ENCODE results near the gene CCNI.

The CCNI gene

DNA sequence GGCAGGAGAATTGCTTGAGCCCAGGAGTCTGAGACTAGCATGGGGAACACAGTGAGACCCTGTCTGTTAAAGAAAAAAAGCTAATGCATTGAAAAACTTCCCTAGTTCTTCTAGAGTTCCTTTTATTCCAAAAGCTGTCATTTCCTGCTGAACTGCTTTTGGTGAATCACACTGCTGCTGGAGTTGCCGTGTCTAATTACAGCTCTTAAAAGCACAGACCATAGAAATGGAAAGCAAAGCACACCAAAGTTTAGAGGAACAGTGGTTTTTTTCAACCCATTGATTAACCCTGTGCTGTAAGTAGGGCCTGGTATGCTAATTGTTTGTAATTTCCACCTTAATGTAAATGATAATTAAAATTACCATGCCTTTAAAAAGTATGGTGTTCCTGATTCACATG is 73.9 kb downstream of the CCNI start:
- no peak overlapping the region for H3K27ac ChIP-seq (replicated peaks)
- no peak for TF ChIP-seq GABPA (IDR thresholded peaks at IDR 0.05; ENCODE audit: low read depth)
- no peak for TF ChIP-seq SPI1 (IDR thresholded peaks at IDR 0.05; ENCODE audit: borderline replicate concordance, low read depth)
- TF ChIP-seq, protein P1, sequence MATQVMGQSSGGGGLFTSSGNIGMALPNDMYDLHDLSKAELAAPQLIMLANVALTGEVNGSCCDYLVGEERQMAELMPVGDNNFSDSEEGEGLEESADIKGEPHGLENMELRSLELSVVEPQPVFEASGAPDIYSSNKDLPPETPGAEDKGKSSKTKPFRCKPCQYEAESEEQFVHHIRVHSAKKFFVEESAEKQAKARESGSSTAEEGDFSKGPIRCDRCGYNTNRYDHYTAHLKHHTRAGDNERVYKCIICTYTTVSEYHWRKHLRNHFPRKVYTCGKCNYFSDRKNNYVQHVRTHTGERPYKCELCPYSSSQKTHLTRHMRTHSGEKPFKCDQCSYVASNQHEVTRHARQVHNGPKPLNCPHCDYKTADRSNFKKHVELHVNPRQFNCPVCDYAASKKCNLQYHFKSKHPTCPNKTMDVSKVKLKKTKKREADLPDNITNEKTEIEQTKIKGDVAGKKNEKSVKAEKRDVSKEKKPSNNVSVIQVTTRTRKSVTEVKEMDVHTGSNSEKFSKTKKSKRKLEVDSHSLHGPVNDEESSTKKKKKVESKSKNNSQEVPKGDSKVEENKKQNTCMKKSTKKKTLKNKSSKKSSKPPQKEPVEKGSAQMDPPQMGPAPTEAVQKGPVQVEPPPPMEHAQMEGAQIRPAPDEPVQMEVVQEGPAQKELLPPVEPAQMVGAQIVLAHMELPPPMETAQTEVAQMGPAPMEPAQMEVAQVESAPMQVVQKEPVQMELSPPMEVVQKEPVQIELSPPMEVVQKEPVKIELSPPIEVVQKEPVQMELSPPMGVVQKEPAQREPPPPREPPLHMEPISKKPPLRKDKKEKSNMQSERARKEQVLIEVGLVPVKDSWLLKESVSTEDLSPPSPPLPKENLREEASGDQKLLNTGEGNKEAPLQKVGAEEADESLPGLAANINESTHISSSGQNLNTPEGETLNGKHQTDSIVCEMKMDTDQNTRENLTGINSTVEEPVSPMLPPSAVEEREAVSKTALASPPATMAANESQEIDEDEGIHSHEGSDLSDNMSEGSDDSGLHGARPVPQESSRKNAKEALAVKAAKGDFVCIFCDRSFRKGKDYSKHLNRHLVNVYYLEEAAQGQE (IDR thresholded peaks at IDR 0.05; ENCODE audit: insufficient replicate concordance, low read depth): no peak
- TF ChIP-seq POLR2AphosphoS5 (IDR thresholded peaks at IDR 0.05; ENCODE audit: low read depth): no peak
- TF ChIP-seq, protein P2, sequence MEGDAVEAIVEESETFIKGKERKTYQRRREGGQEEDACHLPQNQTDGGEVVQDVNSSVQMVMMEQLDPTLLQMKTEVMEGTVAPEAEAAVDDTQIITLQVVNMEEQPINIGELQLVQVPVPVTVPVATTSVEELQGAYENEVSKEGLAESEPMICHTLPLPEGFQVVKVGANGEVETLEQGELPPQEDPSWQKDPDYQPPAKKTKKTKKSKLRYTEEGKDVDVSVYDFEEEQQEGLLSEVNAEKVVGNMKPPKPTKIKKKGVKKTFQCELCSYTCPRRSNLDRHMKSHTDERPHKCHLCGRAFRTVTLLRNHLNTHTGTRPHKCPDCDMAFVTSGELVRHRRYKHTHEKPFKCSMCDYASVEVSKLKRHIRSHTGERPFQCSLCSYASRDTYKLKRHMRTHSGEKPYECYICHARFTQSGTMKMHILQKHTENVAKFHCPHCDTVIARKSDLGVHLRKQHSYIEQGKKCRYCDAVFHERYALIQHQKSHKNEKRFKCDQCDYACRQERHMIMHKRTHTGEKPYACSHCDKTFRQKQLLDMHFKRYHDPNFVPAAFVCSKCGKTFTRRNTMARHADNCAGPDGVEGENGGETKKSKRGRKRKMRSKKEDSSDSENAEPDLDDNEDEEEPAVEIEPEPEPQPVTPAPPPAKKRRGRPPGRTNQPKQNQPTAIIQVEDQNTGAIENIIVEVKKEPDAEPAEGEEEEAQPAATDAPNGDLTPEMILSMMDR (IDR thresholded peaks at IDR 0.05; ENCODE audit: insufficient read depth, low read length): no peak
- no peaks in the 10 kb centered on the region for H3K27me3 ChIP-seq (ENCODE audit: insufficient read depth, poor library complexity, severe bottlenecking)
- H3K4me3 ChIP-seq (replicated peaks; ENCODE audit: insufficient read depth, low read length): no peak overlapping the region
- no peak for DNase-seq (ENCODE audit: low read depth in 1 of 2, low spot score in 1 of 2)

DNA sequence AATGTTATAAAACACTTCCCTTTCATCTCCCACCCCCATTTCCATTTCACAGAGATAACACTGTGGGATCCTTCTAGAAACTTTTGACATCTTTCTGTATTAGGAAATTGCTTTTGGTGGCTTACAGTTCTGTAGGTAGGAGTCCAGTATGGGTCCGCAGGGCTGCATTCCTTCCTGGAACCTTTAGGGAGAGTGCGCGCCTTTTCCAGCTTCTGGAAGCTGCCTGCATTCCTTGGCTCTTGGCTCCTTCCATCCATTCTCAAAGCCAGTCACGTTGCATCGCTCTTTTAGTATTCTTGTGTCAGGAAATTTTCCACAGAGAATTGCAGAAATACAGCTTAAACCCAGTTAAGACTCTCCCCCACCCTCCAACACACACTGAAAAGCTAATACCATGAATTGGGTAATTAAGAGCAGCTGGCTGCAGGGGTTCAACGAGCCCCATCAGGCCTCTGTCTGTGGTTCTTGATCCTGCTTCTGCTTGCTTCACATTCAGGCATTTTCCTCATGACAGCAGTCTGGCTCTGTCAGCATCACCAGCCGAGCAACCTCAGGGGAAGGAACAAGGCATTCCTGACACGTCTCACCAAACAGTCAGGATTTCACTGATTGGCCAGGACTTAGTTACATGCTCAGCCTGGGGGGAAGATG is 77.4 kb downstream of the CCNI start:
- H3K27ac ChIP-seq (replicated peaks): no peak overlapping the region
- TF ChIP-seq POLR2AphosphoS5 (IDR thresholded peaks at IDR 0.05; ENCODE audit: low read depth) (no peak), GABPA (IDR thresholded peaks at IDR 0.05; ENCODE audit: low read depth) (no peak), SPI1 (IDR thresholded peaks at IDR 0.05; ENCODE audit: borderline replicate concordance, low read depth) (no peak)
- TF ChIP-seq, protein P1 (IDR thresholded peaks at IDR 0.05; ENCODE audit: insufficient replicate concordance, low read depth): no peak
- TF ChIP-seq, protein P2 (IDR thresholded peaks at IDR 0.05; ENCODE audit: insufficient read depth, low read length): no peak
- no peak overlapping the region for H3K4me3 ChIP-seq (replicated peaks; ENCODE audit: insufficient read depth, low read length)
- H3K27me3 ChIP-seq (ENCODE audit: insufficient read depth, poor library complexity, severe bottlenecking): no peaks in the 10 kb centered on the region
- DNase-seq (ENCODE audit: low read depth in 1 of 2, low spot score in 1 of 2): no peak

DNA sequence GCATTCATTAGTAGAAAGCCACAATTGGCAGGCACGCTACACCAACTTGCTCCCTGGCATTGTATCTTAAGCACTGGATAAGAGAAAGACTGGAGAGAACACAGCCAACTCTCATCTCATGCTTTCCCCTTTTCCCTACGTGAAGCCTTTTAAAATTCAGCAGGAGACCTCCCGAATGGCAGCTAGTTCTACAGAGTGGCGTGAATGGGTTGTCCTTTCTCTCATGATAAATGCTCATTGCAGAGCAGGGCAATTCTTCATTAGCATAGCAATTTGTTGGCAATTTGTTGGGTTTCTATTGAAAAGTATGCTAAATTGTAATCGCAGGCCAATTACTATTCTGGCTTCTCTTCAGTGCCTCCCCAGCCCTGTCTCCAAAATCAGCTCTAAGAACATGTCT is 78.3 kb downstream of the CCNI start:
- Histone ChIP-seq H3K27me3 (ENCODE audit: insufficient read depth, poor library complexity, severe bottlenecking) (no peaks in the 10 kb centered on the region), H3K27ac (replicated peaks) (no peak overlapping the region), H3K4me3 (replicated peaks; ENCODE audit: insufficient read depth, low read length) (no peak overlapping the region)
- no peak for DNase-seq (ENCODE audit: low read depth in 1 of 2, low spot score in 1 of 2)
- TF ChIP-seq, protein P1 (IDR thresholded peaks at IDR 0.05; ENCODE audit: insufficient replicate concordance, low read depth): no peak
- TF ChIP-seq GABPA (IDR thresholded peaks at IDR 0.05; ENCODE audit: low read depth): no peak
- no peak for TF ChIP-seq POLR2AphosphoS5 (IDR thresholded peaks at IDR 0.05; ENCODE audit: low read depth)
- no peak for TF ChIP-seq SPI1 (IDR thresholded peaks at IDR 0.05; ENCODE audit: borderline replicate concordance, low read depth)
- TF ChIP-seq, protein P2 (IDR thresholded peaks at IDR 0.05; ENCODE audit: insufficient read depth, low read length): no peak
